LNCaP clone FGC (cell line): ENCODE measurements around the gene FAM9C.

Experiments
- DNase-seq: peaks from one replicate; pipeline ENCODE4 v3.0.0-alpha.2; 2011; ENCODE audit warnings: low read depth
- H3K4me3 ChIP-seq: 2 replicates; pipeline ENCODE4 v1.5.1; 2011; ENCODE audit warnings: mild to moderate bottlenecking, low read depth, low read length, control low read depth
- TF ChIP-seq, protein P1 (sequence below): IDR thresholded peaks from 2 replicates; pipeline ENCODE4 v1.5.1; 2012; ENCODE audit warnings: mild to moderate bottlenecking; ENCODE audit not compliant: control insufficient read depth, insufficient read depth; ENCODE audit errors: extremely low read depth

The FAM9C gene

DNA sequence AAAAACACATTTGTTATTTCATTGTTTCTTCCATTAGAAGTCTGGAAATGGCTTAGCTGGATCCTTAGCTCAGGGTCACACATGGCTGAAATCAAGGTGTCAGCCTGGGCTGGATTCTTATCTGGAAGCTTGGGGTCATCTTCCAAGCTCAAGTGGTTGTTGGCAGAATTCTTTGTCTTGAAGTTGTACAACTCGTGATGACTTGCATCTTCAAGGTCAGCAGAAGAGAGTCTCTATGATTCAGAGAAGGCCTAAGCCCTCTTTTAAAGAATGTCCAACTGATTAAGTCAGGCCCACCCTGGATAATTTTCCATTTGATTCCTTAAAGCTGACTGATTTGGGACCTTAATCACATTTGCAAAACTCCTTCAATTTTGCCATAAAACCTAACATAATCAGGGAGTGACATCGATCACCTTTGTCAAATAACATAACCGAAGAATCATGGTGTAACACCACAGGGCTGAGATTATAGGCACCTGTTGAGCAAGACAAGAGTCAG is 47.4 kb downstream of the FAM9C start:
- no peak overlapping the region for H3K4me3 ChIP-seq
- TF ChIP-seq, protein P1, sequence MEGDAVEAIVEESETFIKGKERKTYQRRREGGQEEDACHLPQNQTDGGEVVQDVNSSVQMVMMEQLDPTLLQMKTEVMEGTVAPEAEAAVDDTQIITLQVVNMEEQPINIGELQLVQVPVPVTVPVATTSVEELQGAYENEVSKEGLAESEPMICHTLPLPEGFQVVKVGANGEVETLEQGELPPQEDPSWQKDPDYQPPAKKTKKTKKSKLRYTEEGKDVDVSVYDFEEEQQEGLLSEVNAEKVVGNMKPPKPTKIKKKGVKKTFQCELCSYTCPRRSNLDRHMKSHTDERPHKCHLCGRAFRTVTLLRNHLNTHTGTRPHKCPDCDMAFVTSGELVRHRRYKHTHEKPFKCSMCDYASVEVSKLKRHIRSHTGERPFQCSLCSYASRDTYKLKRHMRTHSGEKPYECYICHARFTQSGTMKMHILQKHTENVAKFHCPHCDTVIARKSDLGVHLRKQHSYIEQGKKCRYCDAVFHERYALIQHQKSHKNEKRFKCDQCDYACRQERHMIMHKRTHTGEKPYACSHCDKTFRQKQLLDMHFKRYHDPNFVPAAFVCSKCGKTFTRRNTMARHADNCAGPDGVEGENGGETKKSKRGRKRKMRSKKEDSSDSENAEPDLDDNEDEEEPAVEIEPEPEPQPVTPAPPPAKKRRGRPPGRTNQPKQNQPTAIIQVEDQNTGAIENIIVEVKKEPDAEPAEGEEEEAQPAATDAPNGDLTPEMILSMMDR = no peak
- DNase-seq = no peak

DNA sequence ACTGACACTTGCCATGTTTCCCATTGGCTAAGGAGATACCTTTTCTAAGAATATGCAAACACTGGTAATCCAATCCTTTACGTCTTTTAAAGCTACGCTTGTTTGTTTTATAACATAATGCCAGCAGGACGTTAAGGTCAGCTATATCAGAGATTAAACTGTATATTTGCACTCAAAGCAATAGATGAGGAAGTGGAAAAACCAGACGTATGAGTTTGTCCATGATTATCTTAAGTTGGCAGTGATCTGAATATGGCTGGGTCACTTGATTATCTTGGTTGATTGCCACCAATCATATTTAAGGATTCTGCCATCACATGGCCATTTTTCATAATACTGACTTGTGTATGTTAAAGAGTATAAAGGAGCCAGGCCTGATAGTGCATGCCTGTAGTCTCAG is 50.1 kb downstream of the FAM9C start:
- TF ChIP-seq, protein P1 = no peak
- peak; percentile 96 for DNase-seq
- no peak overlapping the region for H3K4me3 ChIP-seq

DNA sequence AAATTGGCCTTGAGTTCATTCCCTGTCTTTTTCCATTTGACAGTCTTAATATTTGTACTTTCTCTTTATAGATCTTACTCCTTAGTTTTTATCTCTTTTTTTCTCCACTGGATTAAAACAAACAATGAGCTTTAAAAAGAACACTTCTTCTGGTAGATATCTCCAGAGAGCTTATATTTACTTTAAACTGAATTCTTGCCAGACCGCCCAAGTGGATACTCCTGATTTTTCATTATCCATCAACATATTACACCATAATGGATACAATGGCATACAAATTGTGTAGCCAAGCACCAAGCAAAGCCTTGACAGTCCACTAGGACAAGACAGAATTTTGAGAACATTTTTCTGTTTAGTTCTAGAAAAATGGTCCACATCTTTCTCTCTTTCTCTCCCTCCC is 50.6 kb downstream of the FAM9C start:
- TF ChIP-seq, protein P1 = no peak
- H3K4me3 ChIP-seq = no peak overlapping the region
- no peak for DNase-seq

DNA sequence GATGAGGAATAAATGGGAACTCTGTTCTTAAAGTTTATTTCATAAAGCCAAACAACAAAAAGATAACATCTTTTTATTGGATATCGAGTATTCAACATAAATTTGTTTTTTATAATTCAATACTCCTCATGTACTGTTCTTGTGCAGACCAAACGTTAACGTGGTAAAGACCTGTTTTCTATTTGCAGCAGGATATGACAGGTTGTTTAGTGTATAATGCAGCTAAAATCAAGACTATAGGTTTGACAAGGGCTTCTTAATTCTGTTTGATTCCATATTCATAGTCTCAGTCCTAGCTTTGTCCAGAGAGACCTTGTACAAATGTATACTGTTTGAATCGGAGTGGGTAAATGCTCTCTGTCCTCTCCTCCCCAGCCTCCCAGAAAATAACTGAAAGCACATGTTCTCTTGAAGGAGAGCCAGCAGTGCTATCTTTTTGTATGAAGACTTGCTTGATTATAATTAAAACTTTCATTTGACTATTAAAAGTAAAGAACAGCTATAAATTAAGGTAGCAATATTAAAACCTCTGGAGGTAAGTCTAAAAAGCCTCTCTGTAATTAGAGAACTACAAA is 51.8 kb downstream of the FAM9C start:
- TF ChIP-seq, protein P1 = no peak
- DNase-seq = no peak
- no peak overlapping the region for H3K4me3 ChIP-seq

DNA sequence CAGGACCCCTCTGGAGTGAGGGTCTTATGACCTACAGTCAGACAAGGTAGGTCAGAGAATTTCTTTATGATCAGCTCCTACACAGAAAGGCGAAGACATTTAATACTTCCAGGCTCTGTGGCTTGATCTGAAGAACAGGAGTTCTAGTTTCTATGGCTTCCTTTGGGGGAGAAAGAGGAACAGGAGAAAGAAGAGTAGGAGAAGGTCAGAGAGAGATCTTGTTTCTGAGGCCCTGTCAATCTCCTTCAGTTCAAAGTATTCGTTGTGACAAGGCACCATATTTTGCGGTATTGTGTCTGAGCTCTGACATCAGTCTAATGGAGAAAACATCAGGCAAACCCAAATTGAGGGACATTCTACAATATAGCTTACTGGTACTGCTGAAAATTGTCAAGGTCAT is 52.8 kb downstream of the FAM9C start:
- H3K4me3 ChIP-seq = no peak overlapping the region
- TF ChIP-seq, protein P1 = no peak
- DNase-seq = no peak

DNA sequence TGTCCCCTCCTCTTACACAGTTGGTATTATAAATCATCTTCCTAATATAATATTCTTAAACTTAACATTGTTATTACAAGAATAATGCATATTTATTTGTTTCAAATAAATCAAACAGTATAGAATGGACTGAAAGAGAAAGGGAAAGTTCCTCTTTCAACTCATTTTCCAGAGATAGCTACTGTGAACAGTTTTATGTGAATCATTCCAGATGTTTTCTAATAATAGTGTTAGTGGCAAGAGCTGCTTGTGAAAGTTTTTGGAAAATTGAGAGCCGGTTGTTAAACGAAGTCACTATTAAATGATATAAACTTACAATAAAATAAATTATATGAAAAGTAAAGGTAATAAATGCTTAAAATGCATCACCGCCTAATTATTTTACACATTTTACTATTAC is 55.0 kb downstream of the FAM9C start:
- TF ChIP-seq, protein P1 = no peak
- DNase-seq = no peak

DNA sequence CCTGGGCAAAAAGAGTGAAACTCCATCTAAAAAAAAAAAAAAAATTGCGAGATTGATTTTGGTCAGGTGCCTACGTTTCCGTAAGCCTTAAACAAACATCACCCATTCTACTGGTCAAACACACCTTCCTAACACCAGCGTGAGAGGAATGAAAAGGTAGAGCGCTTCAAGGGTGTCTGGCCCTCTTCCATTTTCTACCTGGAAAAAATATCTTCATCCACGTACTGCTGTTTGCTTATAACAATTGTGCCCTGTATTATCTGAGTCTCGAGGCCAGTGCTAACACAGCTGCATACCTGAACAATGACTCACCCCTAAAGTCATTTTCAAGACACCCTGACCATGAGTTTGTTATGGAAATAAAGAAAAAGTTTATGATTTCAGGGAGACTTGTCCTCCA is 55.6 kb downstream of the FAM9C start:
- no peak overlapping the region for H3K4me3 ChIP-seq
- TF ChIP-seq, protein P1 = no peak
- DNase-seq = peak; percentile 91

More for the DNA sequence above, 55.0 kb downstream of the FAM9C start:
- no peak overlapping the region for H3K4me3 ChIP-seq
